Gastroesophageal sphincter (tissue), 3 donors: ENCODE results near the gene RIMS4.

ENCODE experiments used
- CTCF ChIP-seq, 4 experiments: fragments of 200-600 bp in 2 of 4; fragments of 450-650 bp in 2 of 4; sonication (generic) in 1 of 4; IDR thresholded peaks; one replicate each; pipeline ENCODE4 v1.5.1; 2017 to 2019; ENCODE audit warnings: antibody characterized with exemption in 4 of 4, mild to moderate bottlenecking in 2 of 4, moderate library complexity in 2 of 4
- EP300 ChIP-seq: sonication (generic); formaldehyde crosslinking; IDR thresholded peaks from one replicate; pipeline ENCODE4 v1.6.1; 2017; ENCODE audit warnings: antibody characterized with exemption, mild to moderate bottlenecking
- POLR2A ChIP-seq, 2 donors: fragments of 450-650 bp; IDR thresholded peaks; one replicate each; pipeline ENCODE4 v1.6.1; 2017; ENCODE audit warnings: antibody characterized with exemption in 2 of 2, mild to moderate bottlenecking in 2 of 2, moderate library complexity in 1 of 2
- POLR2AphosphoS5 ChIP-seq: sonication (generic); formaldehyde crosslinking; IDR thresholded peaks from one replicate; pipeline ENCODE4 v1.6.1; 2017; ENCODE audit warnings: antibody characterized with exemption

- TF ChIP-seq CTCF (IDR thresholded peaks at IDR 0.05) = no peak
- no peak for TF ChIP-seq POLR2A (IDR thresholded peaks at IDR 0.05)
- TF ChIP-seq POLR2AphosphoS5 = no peak
- no peak for TF ChIP-seq EP300
These were observed 20.2 kb upstream of the RIMS4 start for GRCh38 chr20:44830523-44830922.
